DMS153 treated with DMSO at 0.1 percent for 48 hours (cell line): ENCODE data around the gene COL23A1.

ENCODE experiments used
- DNase-seq: peaks from one replicate; lab custom pipeline; 2025; ENCODE audit not compliant: unreplicated experiment; lab: John Stamatoyannopoulos, UW

COL23A1 gene

DNA sequence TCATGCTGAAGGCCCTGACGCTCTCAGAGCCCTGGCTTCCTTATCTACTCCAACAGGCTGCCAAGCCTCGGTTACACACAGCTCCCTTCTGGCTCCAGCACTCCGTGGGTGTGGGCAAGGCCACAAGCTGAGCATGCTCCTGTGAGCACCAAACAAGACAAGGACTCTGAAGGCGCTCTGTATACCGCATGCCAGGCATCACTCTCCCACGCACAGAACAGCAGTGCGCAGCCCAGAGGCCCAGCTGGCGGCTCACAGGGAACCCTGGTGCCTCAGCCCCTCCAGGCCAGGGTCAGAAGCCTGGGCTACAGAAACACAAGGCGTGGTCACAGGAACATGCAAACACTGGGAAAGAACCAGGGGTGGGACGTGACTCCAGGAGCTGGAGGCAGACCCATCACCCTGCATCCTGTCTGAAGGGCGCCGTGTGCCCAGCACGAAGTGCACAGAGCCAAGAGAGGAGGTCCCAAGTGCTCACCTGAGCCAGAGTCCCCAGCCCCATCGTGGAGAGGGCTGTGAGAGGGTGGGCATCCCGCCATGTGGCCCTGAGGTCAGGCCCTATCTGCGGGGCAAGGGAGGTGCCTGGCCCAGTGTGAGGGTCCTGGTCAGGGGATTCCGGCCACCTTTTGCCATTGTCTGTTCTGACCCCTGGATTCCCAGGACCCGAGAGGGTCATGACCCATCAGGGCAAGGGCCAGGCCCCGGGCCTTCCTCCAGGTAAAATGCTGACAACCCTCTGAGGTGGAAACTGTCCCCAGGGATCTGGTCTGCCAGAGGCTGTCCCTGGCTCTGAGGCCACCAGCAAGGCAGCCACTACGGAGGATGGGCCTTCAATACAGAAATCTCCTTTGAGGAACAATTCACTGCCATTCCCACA is 54.7 kb downstream of the COL23A1 start:
- no peak for DNase-seq

DNA sequence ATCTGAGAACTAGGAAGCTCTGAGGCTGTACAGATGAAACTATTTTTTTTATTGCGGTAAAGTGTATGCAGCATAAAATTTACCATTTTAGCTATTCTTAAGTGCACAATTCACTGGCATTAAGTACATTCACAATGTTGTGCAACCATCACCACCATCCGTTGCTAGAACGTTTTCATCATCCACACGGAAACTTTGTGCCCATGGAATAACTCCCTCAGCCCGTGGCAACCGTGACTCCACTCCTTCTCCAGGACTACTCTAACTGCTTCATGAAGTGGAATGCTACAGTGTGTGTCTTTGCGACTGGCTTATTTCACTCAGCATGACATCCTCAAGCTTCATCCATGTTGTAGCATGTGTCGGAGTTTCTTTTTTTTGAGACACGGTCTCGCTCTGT is 57.1 kb downstream of the COL23A1 start:
- no peak for DNase-seq

DNA sequence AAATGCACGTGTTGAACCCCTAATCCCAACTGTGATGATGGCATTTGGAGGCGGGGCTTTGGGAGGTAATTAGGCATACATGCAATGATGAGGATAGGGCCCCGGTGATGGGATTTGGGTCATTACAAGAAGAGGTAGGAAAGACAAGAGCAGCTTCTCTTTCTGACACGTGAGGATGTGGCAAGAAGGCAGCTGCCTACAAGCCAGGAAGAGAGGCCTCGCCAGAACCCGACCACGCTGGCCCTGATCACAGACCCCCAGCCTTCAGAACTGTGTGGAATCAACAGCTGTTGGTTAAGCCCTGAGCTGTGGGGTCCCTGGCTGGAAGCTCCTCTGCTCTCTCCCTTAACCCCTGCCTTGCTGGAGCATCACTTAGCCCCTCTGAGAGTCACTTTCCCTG is 57.5 kb downstream of the COL23A1 start:
- DNase-seq, result no peak

DNA sequence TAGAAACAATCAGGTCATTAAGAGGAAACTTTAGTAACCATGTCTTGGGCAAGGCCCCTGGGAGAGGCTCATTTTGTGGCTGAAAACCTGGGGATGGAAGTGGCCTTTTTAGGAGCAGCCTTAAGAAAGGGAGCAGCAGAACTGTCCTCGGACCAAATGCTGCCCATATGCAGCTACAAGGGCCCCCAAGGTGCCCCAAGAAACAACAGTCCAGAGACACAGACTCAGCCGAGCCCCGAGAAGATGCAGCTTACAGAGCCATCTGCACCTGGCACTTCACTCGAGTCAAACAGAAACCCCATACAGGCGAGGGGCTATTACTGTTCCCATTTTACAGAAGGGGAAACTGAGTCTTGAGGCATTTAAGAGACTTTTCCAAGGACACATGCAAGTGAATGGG is 58.0 kb downstream of the COL23A1 start:
- no peak for DNase-seq

DNA sequence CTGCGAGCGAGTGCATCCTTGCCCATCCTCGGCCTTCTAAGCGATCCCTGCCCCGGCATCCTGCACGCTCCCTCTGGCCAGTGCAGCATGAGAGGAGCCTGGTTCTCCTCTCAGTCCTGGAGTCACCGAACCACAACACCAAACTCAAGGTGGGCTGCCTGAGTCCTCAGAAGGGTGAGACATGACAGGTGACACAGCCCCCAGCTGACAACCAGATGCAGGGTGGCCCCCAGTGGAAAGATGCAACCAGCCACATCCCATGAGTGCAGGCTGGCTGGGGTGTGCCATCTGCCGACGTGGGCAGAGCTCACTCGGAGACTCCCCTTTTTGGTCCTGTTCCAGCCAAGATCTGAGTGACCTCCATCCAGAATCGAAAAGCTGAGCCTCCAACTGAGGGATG is 58.4 kb downstream of the COL23A1 start:
- no peak for DNase-seq

DNA sequence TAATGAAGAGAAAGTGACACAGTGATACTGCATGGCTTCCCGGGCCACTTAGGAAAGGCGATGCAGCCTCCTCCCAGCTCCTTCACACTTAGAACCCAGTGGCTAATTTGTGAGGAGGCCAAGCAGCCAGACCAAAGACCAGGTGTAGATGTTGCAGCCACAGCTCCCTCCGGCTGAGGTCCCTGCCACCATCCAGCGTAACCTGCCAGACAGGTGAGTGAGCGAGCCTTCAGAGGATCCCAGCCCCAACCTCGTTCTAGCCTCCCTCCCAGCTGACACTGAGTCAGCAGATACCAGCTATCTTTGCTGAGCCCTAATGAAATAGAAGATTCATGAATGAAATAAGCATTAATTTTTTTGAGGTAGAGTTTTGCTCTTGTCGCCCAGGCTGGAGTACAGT is 59.7 kb downstream of the COL23A1 start:
- DNase-seq, result no peak

DNA sequence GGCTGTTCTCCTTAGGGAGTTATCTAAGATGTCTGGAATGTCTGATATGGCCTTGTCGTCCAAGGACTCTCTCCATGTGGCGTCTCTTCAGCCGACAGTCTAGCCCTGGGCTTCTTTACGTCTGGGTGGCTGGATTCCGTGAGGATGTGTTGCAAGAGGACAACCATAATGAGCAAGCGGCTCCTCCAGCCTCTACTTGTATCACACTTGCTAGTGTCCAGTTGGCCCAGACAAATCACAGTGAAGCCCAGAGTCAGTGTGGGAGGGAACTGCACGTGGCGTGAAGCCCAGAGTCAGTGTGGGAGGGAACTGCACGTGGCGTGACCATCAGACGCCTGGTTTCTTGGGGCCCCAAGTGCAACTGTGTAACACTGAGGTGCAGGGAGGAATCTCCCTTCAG is 61.1 kb downstream of the COL23A1 start:
- DNase-seq, result no peak

DNA sequence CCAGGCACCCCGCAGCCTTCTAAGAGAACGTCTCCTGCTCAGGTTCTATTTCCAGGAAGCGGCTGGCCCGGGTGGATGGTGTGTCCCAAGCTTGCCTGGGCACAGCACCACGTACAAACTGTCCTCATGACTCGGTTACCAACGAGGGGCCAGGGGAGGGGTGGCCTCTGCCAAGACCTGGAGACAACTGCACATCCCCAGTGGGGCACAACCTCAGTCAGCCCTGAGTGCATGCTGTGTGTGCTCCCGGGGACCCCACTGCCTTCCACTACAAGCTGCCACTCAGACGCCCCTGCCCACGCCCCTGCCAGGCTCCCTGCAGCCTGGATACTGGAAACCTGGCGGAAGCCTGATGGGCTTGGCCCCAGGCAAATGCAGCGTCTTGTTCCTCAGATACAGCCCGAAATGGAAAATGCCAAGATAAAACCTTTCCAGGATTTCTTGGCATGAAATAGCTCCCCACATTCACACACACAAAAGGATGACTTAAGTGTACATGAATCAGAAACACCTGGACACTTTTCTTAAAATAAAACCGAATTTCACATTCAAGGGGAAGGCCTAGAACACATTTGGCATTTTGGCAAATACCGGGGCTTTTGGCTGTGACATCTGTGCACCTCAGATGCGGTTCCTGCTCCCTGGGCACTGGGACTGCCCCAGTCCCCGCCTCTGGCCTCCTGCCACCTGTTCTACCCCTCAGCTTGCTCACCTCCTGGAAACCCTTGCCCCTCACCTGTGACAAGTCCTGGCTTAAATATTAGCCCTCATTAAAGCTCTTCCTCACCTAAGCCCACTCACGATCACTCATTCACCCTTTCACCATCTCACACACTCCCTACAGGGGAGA is 62.5 kb downstream of the COL23A1 start:
- no peak for DNase-seq

DNA sequence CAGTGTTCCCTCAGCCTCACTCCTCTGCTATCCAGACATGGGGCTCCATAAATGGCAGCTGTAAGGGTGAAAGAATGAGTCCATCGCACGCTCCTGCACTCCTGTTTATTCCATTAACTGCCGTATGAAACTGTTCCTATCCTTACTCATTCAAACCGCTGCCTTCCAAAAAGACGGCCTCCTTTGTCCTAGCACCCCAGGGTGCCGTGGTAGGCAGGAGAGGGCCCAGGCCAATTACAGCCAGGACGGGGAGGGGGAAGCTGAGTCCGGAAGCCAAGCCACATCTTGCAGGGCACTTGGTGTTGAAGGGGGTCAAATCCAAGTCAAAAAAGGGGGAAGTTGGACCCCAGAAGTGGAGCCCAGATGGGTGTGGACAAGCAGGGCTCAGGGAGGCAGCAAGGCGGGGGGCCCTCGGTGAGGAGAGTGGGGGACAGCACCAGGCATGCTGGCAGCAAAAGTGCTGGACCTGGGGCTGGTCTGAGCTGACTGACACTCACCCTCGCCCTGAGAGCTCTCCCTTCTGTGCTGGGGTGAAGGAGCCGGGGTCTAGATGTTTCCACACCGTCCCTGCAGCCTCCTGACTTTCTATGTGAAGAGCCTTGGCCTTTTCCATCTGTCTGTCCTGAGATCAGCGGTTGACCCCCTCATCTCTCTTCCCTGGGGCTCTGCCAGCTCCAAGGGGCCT is 63.3 kb downstream of the COL23A1 start:
- no peak for DNase-seq

DNA sequence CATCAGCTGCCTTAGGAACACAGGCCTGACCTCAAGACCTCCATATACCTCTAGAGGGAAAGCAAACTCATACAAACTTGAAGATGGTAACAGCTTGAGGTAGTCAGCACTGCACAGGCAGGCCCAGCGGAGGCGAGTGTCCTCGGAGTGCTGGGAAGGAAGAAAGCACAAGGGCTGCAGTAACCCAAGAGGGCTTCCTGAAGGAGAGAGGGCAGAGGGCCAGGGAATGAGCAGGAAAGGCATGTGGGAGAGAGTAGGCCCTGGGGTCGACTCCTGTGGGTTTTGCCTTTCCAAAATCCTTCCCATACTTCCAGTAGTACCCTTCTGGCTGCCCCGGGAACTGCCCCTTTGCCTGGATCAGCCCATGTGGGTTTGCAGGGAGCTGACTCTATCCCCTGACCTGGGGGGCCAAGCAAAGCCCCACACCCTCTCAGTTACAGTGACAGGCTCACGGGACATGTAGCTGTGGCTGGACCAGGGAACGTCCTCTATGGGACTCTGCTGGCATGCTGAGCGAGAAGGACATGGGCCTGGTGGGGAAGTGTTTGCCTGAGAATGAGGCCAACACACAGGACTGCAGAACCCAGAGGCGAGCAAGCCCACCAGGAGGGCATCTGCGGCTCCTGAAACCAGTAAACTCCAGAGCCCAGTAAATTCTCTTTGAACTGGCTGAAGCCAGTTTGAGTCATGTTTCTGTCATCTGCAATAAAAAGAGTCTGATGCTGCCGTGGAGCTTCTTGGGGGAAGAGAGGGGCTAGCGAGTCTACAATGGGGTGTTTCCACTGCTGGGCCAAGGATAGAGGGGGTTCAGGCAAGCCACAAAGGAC is 64.1 kb downstream of the COL23A1 start:
- no peak for DNase-seq

DNA sequence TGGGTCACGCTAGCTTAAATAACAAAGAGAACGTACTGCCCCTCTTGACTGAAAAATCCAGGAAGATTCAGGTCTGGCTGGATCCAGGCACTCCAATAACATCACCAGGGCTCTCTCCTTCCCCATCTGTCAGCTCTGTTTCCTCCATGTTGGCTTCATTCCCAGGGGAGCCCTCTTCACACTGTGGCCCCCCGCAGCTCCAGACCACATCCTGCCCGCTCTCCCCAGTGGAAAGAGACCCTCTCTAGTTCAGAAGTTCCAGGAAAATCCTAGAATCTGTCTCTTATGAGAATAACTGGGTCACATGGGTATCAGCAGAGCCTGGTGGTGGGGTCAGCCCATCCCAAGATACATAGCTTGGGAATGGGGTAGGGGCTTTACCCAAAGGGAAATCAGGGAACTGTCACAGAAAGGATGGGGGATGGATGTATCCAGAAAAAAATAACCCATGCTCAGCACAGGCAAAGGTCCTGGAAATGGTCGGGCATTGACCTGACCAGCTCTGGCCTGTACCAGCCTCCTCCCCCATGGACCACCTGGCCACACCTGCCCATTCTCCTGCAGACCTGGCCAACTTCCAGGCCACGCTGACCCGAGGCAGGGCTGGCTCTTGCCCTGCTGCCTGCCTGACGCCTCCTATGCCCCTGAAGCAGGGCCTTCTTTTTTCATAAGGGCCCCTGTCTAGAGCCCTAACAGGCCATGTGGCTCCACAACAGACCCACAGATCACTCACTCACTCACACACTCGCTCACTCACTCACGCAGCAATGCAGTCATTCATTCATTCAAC is 65.9 kb downstream of the COL23A1 start:
- no peak for DNase-seq

DNA sequence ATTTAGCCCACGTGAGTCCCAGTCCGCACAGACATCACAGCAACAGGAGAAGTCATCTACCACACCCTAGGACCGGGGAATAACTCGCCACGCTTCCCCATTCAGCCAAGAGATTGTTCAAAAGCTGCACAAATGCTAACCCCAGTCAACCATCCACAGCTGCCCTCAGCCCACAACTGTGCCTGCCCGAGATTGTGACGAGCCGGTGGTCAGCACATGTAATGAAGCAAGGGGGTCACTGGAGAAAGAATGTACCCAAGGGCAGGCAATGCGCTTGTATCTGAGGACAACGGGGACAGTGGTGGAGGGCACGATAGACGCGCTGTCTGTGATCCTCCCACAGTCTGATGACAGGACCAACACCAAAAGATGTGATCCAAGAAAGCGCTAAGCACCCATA is 67.8 kb downstream of the COL23A1 start:
- DNase-seq, result no peak

DNA sequence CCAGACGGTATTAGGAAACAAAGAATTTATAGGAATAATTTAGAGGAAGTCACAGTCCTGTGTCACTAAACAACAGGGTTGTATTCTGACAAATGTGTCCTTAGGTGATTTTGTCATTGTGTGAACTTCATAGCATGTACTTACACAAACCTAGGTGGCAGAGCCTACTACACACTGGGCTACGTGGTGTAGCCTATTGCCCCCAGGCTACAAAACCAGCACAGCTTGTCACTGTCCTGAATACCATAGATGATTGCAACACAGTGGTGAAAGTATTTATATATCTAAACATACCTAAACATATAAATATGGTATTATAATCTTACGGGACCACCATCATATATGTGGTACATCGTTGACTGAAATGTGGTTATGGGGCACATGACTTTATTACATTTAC is 69.3 kb downstream of the COL23A1 start:
- no peak for DNase-seq

DNA sequence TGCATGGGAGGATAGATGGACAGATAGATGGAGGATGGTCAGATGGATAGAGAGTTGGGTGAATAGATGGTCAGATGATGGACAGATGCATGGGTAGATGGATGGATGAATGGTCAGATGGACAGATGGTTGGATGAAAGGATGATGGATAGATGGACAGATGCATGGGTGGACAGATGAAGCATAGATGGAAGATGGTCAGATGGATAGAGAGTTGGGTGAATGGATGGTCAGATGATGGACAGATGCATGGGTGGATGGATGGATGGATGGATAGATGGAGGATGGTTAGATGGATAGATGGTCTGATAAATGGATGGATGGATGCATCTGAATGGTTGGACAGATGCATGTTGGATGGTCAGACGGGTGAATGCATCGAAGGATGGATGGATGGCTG is 70.4 kb downstream of the COL23A1 start:
- no peak for DNase-seq

DNA sequence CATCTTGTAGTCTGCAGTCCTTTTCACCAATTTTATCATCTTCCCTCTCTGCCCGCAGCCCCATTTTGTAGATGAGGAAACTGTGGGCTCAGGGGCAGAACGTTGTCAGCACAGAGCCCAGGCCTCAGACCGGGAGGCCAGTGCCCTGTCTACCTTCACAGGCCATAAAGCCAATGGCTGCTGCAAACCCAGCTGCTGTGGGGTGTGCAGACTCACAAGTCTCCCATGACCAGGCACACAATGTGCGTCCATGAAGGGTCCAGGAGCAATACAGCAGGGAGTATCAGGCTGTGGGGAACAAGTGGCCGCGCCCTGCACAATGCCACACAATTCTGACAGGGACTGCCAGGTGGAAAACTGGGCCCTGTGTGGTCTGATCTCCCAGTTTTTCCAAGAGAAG is 71.0 kb downstream of the COL23A1 start:
- no peak for DNase-seq

DNA sequence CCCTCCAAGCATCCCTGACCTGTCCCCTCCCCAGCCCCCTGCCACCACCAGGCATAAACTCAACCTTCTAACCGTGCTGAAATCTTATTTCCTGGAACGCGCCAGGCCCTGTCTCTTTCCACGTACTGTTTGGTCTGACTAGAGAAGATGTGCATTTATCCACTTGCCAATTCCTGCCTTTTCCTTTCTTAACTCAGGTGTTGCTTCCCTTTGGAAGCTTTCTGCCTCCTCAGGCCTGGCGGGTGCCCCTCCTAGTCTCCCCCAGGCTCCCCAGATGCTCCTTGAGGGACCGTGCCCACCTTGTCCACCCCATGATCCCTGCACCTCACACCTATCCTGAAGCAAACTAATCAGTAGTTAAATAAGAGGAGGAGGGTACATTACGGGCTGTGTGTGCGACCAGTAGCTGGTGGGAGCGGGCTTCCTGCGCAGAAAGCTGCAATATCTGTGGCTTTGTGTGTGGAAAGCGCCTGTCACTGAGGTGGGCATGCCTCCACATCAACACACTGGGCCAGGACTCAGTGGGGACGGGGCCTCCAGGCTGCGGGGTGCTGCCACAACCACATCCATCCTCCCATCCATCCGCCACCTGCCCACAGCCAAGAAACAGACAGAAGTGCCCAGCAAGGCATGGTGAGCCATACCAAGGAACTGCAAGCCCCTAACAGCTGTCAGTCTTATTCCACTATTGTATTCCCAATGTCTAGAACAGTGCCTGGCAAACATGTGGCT is 73.5 kb downstream of the COL23A1 start:
- no peak for DNase-seq

DNA sequence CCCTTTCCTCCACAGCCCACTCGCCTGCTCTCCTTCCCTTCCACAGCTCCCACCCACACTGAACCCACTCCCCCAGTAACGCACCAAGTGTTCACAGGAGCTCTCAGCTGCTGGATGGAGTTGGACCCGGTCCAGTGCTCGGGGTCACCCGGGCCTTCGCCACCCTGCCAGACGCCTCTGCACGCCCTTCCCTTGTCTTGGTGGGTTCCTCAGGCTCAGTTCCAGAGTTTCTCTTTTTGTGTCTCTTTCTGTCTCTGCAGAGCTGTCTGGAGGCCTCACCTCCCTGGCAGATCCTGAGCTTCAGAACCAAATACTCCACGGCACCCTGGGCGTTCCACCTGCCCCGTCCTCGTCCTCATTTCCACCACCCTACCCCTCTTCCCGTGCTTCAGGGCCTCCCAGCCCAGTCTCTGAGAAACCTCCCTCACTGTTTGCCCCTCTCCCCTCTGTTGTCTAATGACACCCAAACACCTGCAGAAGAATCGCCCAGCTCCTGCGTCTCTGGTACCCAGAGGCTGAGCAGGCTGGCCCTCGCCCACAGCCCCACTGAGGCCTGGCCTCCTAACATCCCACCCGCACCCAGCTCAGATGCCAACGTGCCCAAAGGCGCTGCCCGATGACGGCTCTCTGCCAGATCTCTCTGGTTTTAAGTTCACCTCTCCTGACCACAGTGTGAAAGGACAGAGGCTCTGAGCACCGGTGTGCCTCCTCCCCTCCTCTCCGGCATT is 74.3 kb downstream of the COL23A1 start:
- no peak for DNase-seq

DNA sequence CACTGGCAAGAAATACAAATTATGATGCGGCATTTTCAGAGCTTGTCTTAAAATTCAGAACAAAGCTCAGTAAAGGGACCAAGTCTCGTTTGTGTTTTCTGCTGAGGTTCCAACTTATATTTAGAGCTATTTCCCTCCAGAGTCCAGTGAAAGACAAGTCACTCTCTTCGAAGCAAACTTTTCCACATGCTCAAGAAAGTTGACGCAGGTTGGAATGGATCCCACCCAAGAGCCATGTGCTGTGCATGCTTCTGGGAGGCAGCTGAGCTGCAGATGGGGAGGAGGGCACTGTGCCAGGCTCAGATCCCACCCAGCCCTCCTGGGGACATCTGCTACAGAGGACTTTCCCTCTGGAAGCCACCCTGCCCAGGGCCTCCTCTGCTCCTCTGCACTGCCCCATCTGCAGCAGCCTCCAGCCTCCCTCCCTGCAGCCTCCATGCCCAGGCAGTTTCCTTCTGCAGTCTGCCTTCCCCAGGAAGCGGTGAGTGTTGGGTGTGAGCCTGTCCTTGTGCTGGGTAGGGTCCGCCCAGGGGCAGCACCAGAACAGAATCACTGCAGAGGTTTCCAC is 75.3 kb downstream of the COL23A1 start:
- no peak for DNase-seq
